PC-9 (cell line): ENCODE data around the gene KCNK3. TPM values are rescaled to one million over a fixed set of nuclear protein-coding genes. Genes with fewer than 3 reads are reported as not detected.

Experiments used
- BruUV-seq: library from RNA; stranded (reverse); fragments of 400-500 nt; replicated peaks from 2 replicates; lab custom pipeline; 2021; lab: Mats Ljungman, UMichigan
- CTCF ChIA-PET: fragments of 300-600 bp; sonication (Branson Sonifier 250); formaldehyde crosslinking; loops from one replicate; lab custom pipeline; 2022; ENCODE audit warnings: antibody characterized with exemption; lab: Charles Lee
- POLR2A ChIA-PET: fragments of 300-600 bp; sonication (Branson Sonifier 250); formaldehyde crosslinking; loops from one replicate; lab custom pipeline; 2022; ENCODE audit warnings: antibody characterized with exemption; ENCODE audit not compliant: unreplicated experiment; lab: Charles Lee
- DNase-seq, 2 experiments: peaks; one replicate each; pipeline versions ENCODE4 v3.0.0 to v3.0.0-alpha.2; 2015 to 2022; ENCODE audit warnings: mixed read lengths in 1 of 2
- H2AFZ ChIP-seq: fragments of 200-600 bp; sonication (generic); 2 replicates; pipeline ENCODE4 v1.8.1; 2017; ENCODE audit warnings: antibody characterized with exemption
- H3F3A ChIP-seq: fragments of 200-600 bp; sonication (generic); 2 replicates; pipeline ENCODE4 v1.8.1; 2017; ENCODE audit warnings: antibody characterized with exemption, mild to moderate bottlenecking, low read depth; ENCODE audit not compliant: insufficient read depth
- H3K27ac ChIP-seq: fragments of 200-600 bp; sonication (generic); 2 replicates; pipeline ENCODE4 v1.6.1; 2016; ENCODE audit warnings: mixed run types
- H3K27me3 ChIP-seq: fragments of 200-600 bp; sonication (generic); 2 replicates; pipeline ENCODE4 v1.6.1; 2016; ENCODE audit warnings: low read depth, mixed run types; ENCODE audit not compliant: insufficient read depth
- H3K36me3 ChIP-seq: fragments of 200-600 bp; sonication (generic); 2 replicates; pipeline ENCODE4 v1.6.1; 2016; ENCODE audit warnings: low read depth, mixed run types
- H3K4me1 ChIP-seq: fragments of 200-600 bp; sonication (generic); replicated peaks from 2 replicates; pipeline ENCODE4 v1.6.1; 2016; ENCODE audit warnings: mixed run types; ENCODE audit not compliant: insufficient read depth
- H3K4me2 ChIP-seq: fragments of 200-600 bp; sonication (generic); 2 replicates; pipeline ENCODE4 v1.6.1; 2017; ENCODE audit warnings: mixed run types
- H3K4me3 ChIP-seq: fragments of 200-600 bp; sonication (generic); 2 replicates; pipeline ENCODE4 v1.6.1; 2016; ENCODE audit warnings: mixed run types
- H3K79me2 ChIP-seq: fragments of 200-600 bp; sonication (generic); 2 replicates; pipeline ENCODE4 v1.6.1; 2017; ENCODE audit warnings: low read depth, mixed run types
- H3K9me2 ChIP-seq: fragments of 200-600 bp; sonication (generic); 2 replicates; pipeline ENCODE4 v1.8.1; 2017; ENCODE audit warnings: mild to moderate bottlenecking; ENCODE audit not compliant: insufficient read depth
- H3K9me3 ChIP-seq: fragments of 200-600 bp; sonication (generic); 2 replicates; pipeline ENCODE4 v1.8.1; 2016; ENCODE audit warnings: low read depth; ENCODE audit not compliant: insufficient read depth
- H4K20me1 ChIP-seq: fragments of 200-600 bp; sonication (generic); 2 replicates; pipeline ENCODE4 v1.8.1; 2017; ENCODE audit not compliant: insufficient read depth
- CTCF ChIP-seq: fragments of 200-600 bp; sonication (generic); conservative IDR thresholded peaks from 2 replicates; pipeline ENCODE4 v1.6.1; 2017; ENCODE audit warnings: mixed run types, antibody characterized with exemption, mild to moderate bottlenecking, moderate library complexity
- EZH2 ChIP-seq: fragments of 200-600 bp; sonication (generic); IDR thresholded peaks from 2 replicates; pipeline ENCODE4 v1.8.0; 2017; ENCODE audit warnings: antibody characterized with exemption, low read depth
- intact Hi-C: fragments of 100-400 bp; cut with micrococcal nuclease; formaldehyde crosslinking; loops from one replicate; pipeline ENCODE4 v1.10.0; 2022; ENCODE audit not compliant: unreplicated experiment
- total RNA-seq: library from RNA; stranded (reverse); gene quantifications from 2 replicates; pipeline ENCODE4 v1.2.3, GENCODE V29; 2021

Gene KCNK3
- total RNA-seq, 1 experiment from 2014 or later, result not detected

- no peak overlapping the region for H3K27ac ChIP-seq
- no peaks in the 10 kb centered on the region for H3K9me3 ChIP-seq
- H3K27me3 ChIP-seq, result no peaks in the 10 kb centered on the region
- no peak overlapping the region for H2AFZ ChIP-seq
- no peaks in the 10 kb centered on the region for H3K36me3 ChIP-seq
- intact Hi-C loops, result no loop called here
- DNase-seq, result no peak
- H3K4me3 ChIP-seq, result no peak overlapping the region
- no peak for TF ChIP-seq EZH2
- TF ChIP-seq CTCF, result no peak
- H3K79me2 ChIP-seq, result no peaks in the 10 kb centered on the region
- H3K4me1 ChIP-seq, result peaks cover 44% of the 10 kb centered on the region
- no TSS peak for BruUV-seq
- CTCF ChIA-PET, result no interaction called here
- H3K4me2 ChIP-seq, result no peak overlapping the region
- peaks cover 33% of the 10 kb centered on the region for H3F3A ChIP-seq
- no peaks in the 10 kb centered on the region for H3K9me2 ChIP-seq
- no peaks in the 10 kb centered on the region for H4K20me1 ChIP-seq
- POLR2A ChIA-PET, result no interaction called here
Measured at GRCh38 chr2:26718949-26719686, 26.6 kb downstream of the KCNK3 start.

GRCh38 chr2:26720322-26721114 is 28.0 kb downstream of the KCNK3 start:
- TF ChIP-seq EZH2 (no peak), CTCF (no peak)
- Histone ChIP-seq H3K9me2 (no peaks in the 10 kb centered on the region), H3K9me3 (no peaks in the 10 kb centered on the region), H3K4me1 (peaks cover 58% of the 10 kb centered on the region), H3K4me2 (peak overlapping the region; percentile 59), H3K4me3 (no peak overlapping the region), H3K79me2 (no peaks in the 10 kb centered on the region), H3K36me3 (no peaks in the 10 kb centered on the region), H3K27ac (peak overlapping the region; percentile 47; the same call in 1 of the 2 replicates), H3F3A (peaks cover 47% of the 10 kb centered on the region), H2AFZ (no peak overlapping the region), H3K27me3 (no peaks in the 10 kb centered on the region), H4K20me1 (no peaks in the 10 kb centered on the region)
- no TSS peak for BruUV-seq
- POLR2A ChIA-PET, result no interaction called here
- DNase-seq, result peak; percentile 53 to 60
- intact Hi-C loops, result loop anchor here (2.0 kb wide), 1 partner anchor 80 kb away; the partner anchor contains the start of gene CIB4
- CTCF ChIA-PET, result interaction anchor here (0.5 to 0.7 kb wide), 2 partner anchors 114 to 124 kb away, joined by 4 to 5 read pairs; no protein-coding TSS in a partner anchor

- peak overlapping the region; percentile 59 for H3K4me2 ChIP-seq
- POLR2A ChIA-PET, result no interaction called here
- peaks cover 61% of the 10 kb centered on the region for H3K4me1 ChIP-seq
- no peaks in the 10 kb centered on the region for H3K9me2 ChIP-seq
- DNase-seq, result peak; percentile 59 to 88
- no peaks in the 10 kb centered on the region for H3K27me3 ChIP-seq
- no TSS peak for BruUV-seq
- H3K27ac ChIP-seq, result peak overlapping the region; percentile 47
- H3K79me2 ChIP-seq, result no peaks in the 10 kb centered on the region
- no peaks in the 10 kb centered on the region for H3K9me3 ChIP-seq
- intact Hi-C loops, result loop anchor here (1.0 to 2.0 kb wide), 2 partner anchors 64 to 81 kb away; partner anchors contain the start of gene CIB4
- H3F3A ChIP-seq, result peaks cover 48% of the 10 kb centered on the region
- CTCF ChIA-PET, result interaction anchor here (0.5 kb wide), 1 partner anchor 123 kb away, joined by 4 read pairs; no protein-coding TSS in a partner anchor
- no peaks in the 10 kb centered on the region for H3K36me3 ChIP-seq
- H4K20me1 ChIP-seq, result no peaks in the 10 kb centered on the region
- H3K4me3 ChIP-seq, result no peak overlapping the region
- TF ChIP-seq CTCF, result no peak
- no peak for TF ChIP-seq EZH2
- H2AFZ ChIP-seq, result no peak overlapping the region; the same call in 1 of the 2 replicates
Measured at GRCh38 chr2:26721115-26722032, 28.9 kb downstream of the KCNK3 start.
